ENCODE results near the gene SOX9.

DNA sequence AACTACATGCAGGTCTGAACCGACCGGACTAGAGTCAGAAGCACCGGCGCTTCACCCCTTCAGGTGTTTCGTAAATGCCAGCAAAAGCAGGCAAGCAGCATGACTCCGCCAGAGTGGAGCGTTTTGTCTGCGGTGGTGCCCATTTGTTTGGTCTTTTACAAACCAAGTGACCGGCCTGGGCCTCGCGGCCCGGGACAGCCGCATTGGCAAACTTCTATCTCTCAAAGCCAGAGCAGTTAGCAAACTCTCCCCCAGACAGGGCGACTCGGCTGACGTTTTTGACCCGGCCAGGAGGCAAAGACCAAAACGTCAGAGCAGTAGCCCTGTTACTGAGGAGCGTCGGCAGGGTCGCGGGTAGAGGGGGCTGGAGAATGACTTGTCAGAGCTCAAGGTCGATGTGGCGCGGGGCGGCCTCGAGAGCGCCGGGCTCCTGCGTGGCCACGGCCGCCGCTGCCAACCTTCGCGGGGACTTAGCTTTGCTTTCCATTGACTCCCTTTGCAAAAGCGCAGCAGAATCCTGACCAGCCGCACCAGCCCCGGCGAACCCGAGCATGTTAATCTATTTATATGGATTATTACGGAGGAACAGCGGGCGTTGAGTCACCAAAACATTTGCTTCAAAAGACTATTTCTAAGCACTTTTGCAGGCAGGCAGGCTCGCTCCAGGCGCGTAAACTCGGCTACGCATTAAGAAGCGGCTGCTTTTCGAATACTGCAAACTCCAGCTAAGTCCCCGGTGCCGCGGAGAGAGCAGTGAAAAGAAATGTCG lies 763 bp upstream of the SOX9 start:
- peak in 1 of 2 donors; percentile 45 for TF ChIP-seq POLR2A (IDR thresholded peaks at IDR 0.05)
- no peak for TF ChIP-seq CTCF (IDR thresholded peaks at IDR 0.05)

Data from thyroid gland (tissue), 4 donors.